PFSK-1 (cell line): ENCODE results near the gene SRGN.

Experiments used
- FOXP2 ChIP-seq: optimal IDR thresholded peaks from 2 replicates; pipeline ENCODE3; 2011; ENCODE audit warnings: borderline replicate concordance, control low read depth, inconsistent platforms; ENCODE audit not compliant: insufficient read depth; ENCODE audit errors: extremely low read length, extremely low read depth
- POLR2AphosphoS5 ChIP-seq: IDR thresholded peaks from 2 replicates; pipeline ENCODE4 v1.6.1; 2012; ENCODE audit warnings: low read depth, mild to moderate bottlenecking, control low read depth, low read length, moderate library complexity
- REST ChIP-seq, 2 experiments: IDR thresholded peaks; 2 replicates each; pipeline versions ENCODE4 v1.6.1 to v1.8.0; 2011 to 2012; ENCODE audit warnings: low read depth in 2 of 2, low read length in 2 of 2, control low read depth in 1 of 2, inconsistent platforms in 1 of 2, mild to moderate bottlenecking in 1 of 2, moderate library complexity in 1 of 2; ENCODE audit not compliant: insufficient read depth in 1 of 2
- SIN3A ChIP-seq: IDR thresholded peaks from 2 replicates; pipeline ENCODE4 v1.6.1; 2012; ENCODE audit warnings: mild to moderate bottlenecking, low read length, moderate library complexity, borderline replicate concordance; ENCODE audit not compliant: insufficient read depth
- TAF1 ChIP-seq: IDR thresholded peaks from 2 replicates; pipeline ENCODE4 v1.6.1; 2012; ENCODE audit warnings: low read length, control low read depth, borderline replicate concordance; ENCODE audit not compliant: insufficient read depth

The SRGN gene

GRCh38 chr10:69045441-69046300, 42.2 kb upstream of the SRGN start:
- no peak for TF ChIP-seq REST (IDR thresholded peaks at IDR 0.05; ENCODE audit: insufficient read depth in 1 of 2, low read depth in 2 of 2, low read length in 2 of 2)
- no peak for TF ChIP-seq FOXP2
- TF ChIP-seq SIN3A, result no peak
- TF ChIP-seq POLR2AphosphoS5, result no peak
- TF ChIP-seq TAF1, result no peak

DNA sequence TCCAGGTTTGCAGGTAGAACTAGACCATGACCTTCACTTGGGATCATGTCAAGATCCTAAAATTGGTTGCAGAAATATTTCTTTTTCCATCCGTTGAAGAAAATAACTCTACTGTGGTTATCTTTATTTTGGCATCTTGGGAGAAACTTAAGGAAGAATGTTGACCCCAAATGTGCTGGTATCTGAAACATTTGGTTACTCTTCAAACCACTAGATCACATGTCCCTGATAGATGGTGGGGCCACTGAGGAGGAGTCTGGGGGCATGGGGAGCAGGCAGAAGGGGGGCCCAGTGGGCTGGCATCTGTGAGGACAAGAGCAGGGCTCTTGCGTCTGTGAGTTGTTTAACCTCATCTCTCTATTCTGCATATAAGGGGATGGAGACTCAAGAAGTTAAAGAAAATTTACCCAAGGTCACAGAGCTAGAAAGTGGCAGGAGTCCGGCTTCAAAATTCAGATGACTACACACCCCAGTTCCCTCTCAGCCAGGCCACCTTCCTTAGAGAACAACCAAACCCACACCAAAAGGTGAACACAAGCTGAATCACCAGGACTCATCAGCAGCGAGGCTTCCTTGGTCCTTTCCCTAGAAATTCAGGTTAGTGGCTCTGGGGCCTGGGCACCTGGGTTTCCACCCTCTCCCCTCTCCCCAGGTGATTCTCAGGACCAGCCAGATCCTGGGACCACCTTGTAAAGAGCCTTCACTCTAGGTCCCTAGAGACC, 40.6 kb upstream of the SRGN start:
- TF ChIP-seq FOXP2, result no peak
- no peak for TF ChIP-seq POLR2AphosphoS5
- no peak for TF ChIP-seq TAF1

DNA sequence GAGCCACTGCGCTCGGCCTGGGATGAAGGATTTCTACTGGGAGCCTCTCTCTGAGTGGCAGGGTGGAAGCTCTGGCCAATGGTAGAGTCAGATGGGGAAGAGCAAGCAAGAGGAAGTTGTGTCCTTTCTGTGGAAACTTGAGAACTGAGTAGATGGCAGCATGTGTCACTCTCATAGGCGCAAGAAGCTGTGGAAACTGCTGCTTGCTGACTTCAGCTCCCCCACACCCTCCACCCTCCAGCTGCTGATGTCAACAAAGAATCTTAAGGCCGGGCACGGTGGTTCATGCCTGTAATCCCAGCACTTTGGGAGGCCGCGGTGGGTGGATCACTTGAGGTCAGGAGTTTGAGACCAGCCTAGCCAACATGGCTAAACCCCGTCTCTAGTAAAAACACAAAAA, 39.8 kb upstream of the SRGN start:
- TF ChIP-seq FOXP2 (no peak), SIN3A (no peak), POLR2AphosphoS5 (no peak), REST (IDR thresholded peaks at IDR 0.05; ENCODE audit: insufficient read depth in 1 of 2, low read depth in 2 of 2, low read length in 2 of 2) (no peak), TAF1 (no peak)

DNA sequence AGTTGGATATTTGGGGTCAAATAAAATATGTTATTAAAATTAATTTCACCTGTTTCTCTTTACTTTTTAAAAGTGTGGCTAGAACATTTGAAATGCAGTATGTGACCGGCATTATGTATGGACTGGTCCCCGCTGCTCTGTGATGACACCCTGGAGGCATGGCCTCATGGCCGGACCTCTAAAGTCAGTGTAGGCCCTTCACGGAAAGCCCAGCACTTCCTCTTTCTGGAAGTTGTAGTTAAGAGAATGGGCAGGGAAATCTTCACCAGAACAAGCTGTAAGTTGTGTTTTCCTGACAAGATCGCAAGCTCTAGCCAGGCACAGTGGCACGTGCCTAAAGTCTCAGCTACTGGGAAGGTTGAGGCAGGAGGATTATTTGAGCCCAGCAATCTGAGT, 38.3 kb upstream of the SRGN start:
- TF ChIP-seq FOXP2 (no peak), REST (IDR thresholded peaks at IDR 0.05; ENCODE audit: insufficient read depth in 1 of 2, low read depth in 2 of 2, low read length in 2 of 2) (no peak), POLR2AphosphoS5 (no peak), TAF1 (no peak), SIN3A (no peak)

DNA sequence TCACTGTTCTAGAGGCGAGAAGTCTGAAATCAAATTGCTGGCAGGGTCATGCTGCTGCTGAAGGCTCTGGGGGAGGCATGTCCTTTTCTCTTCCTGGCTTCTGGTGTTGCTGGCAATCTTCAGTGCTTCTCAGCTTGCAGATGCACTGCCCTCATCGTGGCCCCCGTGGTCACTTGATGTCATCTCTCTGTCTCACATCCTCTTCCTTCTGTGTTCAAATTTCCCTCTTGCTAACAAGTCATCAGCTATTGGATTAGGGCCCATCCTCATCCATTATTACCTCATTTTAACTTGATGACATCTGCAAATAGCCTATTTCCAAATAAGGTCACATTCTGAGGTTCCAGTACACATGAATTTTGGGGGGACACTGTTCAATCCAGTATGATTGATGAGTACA, 36.6 kb upstream of the SRGN start:
- TF ChIP-seq REST (IDR thresholded peaks at IDR 0.05; ENCODE audit: insufficient read depth in 1 of 2, low read depth in 2 of 2, low read length in 2 of 2), result no peak
- TF ChIP-seq FOXP2, result no peak
- TF ChIP-seq TAF1, result no peak
- no peak for TF ChIP-seq POLR2AphosphoS5
- TF ChIP-seq SIN3A, result no peak
